Right kidney (tissue), 1 donor: Measurements from ENCODE around the gene C2.
"Not testable (repeated sequence)": the region's sequence is repeated elsewhere in the genome, so short reads cannot be mapped to it uniquely, and the experiment has no call there.

Source experiments
- DNase-seq: peaks from one replicate; pipeline ENCODE4 v3.0.0-alpha.2; 2016

Gene C2

DNA sequence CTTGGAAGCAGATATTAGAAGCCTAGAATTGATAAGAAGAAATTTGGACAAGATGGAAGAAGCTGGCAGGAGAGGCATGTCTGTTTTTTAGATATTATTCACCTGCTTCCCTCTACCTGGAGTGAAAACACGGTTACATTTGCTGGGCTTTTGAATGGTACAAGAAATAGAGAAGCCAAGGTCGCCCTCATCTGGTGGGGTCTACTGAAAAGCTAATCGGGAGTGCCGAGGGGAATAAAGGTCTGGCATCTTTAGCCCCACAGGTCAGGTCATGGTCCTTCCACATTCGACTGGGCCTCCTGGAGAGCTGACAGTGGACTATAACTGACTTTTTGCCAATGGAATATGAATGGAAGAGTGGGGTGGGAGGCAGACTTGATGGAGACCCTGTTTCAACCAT is 4.6 kb upstream of the C2 start:
- no peak for DNase-seq

GRCh38 chr6:31927863-31928671 is 550 bp downstream of the C2 start:
- no peak for DNase-seq

DNA sequence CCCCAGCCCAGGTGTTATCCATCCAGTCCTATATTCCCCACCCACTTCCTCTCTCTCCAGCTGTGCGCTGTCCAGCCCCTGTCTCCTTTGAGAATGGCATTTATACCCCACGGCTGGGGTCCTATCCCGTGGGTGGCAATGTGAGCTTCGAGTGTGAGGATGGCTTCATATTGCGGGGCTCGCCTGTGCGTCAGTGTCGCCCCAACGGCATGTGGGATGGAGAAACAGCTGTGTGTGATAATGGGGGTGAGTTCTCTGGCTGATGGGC is 1.1 kb downstream of the C2 start:
- no peak for DNase-seq

GRCh38 chr6:31930962-31931361 is 3.4 kb downstream of the C2 start:
- no peak for DNase-seq

DNA sequence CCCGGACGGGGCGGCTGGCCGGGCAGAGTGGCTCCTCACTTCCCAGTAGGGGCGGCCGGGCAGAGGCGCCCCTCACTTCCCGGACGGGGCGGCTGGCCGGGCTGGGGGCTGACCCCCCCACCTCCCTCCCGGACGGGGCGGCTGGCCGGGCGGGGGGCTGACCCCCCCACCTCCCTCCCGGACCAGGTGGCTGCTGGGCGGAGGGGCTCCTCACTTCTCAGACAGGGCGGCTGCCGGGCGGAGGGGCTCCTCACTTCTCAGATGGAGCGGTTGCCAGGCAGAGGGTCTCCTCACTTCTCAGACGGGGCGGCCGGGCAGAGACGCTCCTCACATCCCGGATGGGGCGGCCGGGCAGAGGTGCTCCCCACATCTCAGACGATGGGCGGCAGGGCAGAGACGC is 4.6 kb downstream of the C2 start:
- DNase-seq = not testable (repeated sequence)

- no peak for DNase-seq
Observed at GRCh38 chr6:31933537-31933936, 6.0 kb downstream of the C2 start.

- DNase-seq = no peak
Observed at GRCh38 chr6:31935021-31935420, 7.5 kb downstream of the C2 start.

DNA sequence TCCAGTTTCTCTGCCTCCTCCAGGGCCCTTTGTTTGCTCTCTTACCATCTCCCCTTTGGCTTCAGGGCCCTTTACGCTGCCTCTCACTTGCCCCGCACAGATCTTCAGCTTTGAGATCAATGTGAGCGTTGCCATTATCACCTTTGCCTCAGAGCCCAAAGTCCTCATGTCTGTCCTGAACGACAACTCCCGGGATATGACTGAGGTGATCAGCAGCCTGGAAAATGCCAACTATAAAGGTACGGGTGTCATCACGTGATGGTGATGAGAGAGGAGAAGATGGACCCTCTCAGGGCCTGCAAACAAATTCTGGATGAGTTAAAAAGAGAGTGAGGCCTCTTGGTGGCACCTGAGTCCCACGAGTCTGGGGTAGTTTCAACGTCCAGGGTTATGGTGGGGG is 8.3 kb downstream of the C2 start:
- no peak for DNase-seq

DNA sequence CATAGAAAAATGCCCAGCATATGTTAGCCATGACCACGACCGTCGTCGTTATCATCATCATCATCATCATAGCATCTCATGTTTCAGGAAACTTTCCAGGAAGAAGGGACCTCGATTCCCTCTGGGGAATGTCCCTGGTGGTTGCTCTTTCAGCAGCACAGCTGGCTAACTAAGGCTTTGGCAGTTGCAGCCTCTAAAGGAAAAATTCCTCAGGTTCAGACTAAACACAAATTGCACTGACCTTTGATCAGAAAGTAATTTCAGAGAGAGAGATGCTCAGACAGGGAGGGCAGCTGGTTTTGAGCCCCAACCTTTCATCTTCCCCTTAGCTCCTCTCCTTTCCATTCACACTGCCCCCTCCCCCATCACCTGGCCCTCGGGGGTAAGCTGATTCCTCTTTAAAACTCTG is 12.7 kb downstream of the C2 start:
- no peak for DNase-seq

GRCh38 chr6:31943742-31944141 is 16.2 kb downstream of the C2 start:
- DNase-seq = no peak

- no peak for DNase-seq
Observed at GRCh38 chr6:31945154-31945506, 17.6 kb downstream of the C2 start.

DNA sequence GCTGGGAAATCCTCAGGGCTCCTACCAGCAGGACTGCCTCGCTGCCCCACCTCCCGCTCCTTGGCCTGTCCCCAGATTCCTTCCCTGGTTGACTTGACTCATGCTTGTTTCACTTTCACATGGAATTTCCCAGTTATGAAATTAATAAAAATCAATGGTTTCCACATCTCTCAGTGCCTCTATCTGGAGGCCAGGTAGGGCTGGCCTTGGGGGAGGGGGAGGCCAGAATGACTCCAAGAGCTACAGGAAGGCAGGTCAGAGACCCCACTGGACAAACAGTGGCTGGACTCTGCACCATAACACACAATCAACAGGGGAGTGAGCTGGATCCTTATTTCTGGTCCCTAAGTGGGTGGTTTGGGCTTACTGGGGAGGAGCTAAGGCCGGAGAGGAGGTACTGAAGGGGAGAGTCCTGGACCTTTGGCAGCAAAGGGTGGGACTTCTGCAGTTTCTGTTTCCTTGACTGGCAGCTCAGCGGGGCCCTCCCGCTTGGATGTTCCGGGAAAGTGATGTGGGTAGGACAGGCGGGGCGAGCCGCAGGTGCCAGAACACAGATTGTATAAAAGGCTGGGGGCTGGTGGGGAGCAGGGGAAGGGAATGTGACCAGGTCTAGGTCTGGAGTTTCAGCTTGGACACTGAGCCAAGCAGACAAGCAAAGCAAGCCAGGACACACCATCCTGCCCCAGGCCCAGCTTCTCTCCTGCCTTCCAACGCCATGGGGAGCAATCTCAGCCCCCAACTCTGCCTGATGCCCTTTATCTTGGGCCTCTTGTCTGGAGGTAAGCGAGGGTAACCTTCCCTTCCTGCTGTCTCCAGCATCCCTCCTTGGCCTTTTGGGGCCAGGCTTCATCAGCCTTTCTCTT is 18.2 kb downstream of the C2 start, which contains the start of gene CFB:
TSS of gene CFB (plus strand) at position 589 of the 863 bp plus-strand sequence. CDS start at position 716, 127 bp downstream.
- no peak for DNase-seq

GRCh38 chr6:31946370-31946885 is 18.9 kb downstream of the C2 start:
- DNase-seq = no peak

- DNase-seq = no peak
Observed at GRCh38 chr6:31947070-31947675, 19.7 kb downstream of the C2 start.

- DNase-seq = no peak
Observed at GRCh38 chr6:31947864-31948263, 20.3 kb downstream of the C2 start.

DNA sequence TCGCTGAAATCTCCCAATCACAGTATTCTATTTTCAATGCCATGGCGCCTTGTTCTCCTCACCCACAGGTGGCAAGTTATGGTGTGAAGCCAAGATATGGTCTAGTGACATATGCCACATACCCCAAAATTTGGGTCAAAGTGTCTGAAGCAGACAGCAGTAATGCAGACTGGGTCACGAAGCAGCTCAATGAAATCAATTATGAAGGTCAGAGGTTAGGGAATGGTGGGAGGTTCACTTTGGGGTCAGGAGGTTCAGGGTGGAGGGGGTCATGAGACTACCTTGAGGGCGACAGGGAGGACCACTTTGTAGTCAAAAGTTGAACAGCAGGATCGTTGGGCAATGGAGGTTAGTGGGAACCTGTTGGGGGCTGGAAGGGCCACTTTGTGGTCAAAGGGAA is 20.8 kb downstream of the C2 start:
- no peak for DNase-seq

DNA sequence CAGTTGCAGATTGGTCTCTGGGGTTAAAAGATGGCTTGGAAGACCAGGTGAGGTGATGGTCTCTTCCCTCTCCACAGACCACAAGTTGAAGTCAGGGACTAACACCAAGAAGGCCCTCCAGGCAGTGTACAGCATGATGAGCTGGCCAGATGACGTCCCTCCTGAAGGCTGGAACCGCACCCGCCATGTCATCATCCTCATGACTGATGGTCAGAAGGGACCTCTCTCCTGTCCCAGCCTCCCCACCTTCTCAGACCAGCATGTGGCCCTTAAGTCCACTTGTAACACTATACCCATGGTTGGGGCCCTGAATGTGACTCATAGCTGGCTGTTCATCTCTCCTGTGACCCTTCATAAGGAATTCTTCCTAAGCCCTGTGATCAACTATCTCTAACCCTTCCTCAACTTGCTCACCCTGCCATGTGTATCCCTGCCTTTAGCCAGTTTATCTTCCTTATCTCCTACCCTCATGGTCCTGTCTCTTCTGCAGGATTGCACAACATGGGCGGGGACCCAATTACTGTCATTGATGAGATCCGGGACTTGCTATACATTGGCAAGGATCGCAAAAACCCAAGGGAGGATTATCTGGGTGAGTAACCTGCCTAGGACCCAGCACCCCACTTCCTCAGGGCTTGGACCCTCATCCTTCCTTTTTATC is 21.4 kb downstream of the C2 start:
- DNase-seq = no peak

DNA sequence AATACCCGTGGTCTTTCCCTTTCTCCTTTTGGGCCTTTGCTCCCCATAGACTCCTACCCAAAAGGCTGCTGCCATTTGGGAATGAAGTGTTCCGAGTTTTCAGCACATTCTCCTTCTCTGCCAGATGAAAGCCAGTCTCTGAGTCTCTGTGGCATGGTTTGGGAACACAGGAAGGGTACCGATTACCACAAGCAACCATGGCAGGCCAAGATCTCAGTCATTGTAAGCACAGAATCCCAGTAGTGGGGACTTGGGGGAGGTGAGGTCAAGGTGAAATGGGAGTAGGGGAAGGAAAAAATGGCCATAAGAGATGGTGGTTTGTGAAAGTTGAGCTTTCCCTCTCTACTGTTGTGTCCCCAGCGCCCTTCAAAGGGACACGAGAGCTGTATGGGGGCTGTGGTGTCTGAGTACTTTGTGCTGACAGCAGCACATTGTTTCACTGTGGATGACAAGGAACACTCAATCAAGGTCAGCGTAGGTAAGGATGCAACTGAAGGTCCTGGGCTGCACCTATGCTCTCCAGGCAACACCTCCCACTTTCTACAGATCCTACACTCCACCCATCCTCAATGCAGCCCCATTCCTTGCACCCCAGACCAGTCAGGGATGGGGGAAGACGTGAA is 22.5 kb downstream of the C2 start:
- no peak for DNase-seq

DNA sequence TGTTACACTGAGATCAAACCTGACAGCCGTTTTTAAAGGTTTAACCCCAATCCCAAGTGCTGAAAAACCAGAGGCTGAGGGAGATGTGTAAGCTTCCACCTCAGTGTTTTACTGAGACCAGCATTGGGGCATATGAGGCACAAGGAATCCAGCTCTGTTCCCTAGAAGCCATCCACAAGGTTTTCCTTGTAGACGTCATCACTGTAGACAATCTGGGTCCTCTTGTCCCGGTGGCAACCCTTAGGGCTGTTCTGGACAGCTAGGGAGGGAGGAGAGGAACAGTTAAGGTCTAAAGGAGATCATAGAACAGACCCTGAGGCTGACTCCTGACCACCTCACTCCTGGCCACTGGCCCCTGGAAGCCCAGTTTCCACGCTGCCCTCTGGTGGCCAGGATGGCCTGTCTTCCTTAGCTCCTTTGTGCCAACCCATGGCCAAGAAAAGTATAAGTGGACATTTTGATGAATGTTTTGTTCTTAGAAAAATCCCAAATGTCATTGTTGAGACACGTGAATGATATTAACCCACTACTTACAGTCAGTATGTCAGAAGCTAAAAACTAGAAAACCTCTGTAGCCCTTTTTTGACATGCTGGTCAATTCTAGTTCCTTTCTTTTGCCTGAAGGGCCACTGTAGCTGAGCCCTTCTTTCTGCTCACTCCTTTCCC is 24.8 kb downstream of the C2 start:
- peak; percentile 33 for DNase-seq

- no peak for DNase-seq
Observed at GRCh38 chr6:31952890-31953289, 25.4 kb downstream of the C2 start.

DNA sequence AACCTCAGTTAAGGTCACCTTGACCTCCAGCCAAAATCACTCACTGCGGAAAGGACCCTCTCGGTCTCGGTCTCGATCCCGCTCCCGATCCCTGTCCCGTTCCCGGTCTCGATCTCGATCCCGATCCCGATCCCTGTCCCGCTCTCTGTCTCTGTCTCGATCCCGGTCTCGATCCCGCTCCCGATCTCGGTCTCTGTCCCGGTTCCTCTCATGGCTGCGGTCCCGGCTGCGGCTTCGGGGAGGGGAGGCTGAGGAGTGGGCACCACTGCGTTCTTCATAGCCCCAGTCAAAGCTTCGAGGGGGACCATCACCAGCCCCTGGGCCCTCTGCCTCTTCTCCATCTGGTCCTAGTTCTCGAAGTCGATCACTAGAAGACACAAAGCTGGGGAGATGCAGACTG is 27.0 kb downstream of the C2 start:
- DNase-seq = no peak

DNA sequence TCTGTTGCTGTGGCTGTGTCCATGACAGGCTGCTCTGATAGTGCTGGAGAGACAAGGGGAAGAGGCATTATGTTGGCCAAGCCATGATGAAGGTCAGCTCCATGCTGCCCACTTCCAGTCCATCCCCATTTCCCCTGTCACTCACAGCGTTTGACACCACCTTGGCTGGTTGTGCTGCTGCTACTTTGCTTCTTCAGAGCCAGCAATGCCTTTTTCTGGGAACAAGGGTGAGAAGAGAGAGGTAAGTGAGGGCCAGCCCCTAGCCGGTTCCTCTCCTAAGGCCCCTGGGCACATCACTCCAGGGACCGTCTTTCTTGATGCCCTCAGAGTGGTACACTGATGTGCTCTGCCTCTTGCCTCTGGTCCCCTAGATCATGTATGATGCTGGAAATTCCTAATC is 29.3 kb downstream of the C2 start:
- DNase-seq = no peak
